ENCODE measurements around the gene IER3. TPM values are rescaled to one million over a fixed set of nuclear protein-coding genes. Genes with fewer than 3 reads are reported as not detected.

The IER3 gene
- total and polyA plus RNA-seq, 9 of the 15 experiments (the other 6 are each of a cell fraction or from before 2014, with no cell fraction given) = 1.5 to 30.0 (median 11.5) TPM

GRCh38 chr6:30725713-30726505 is 18.4 kb downstream of the IER3 start (continued):
- 0 out of 2 replicates have a peak, but pooled peaks have one; percentile 17 for TF ChIP-seq HDAC6 (IDR thresholded peaks at IDR 0.05; ENCODE audit: low read depth, low read length)
- TF ChIP-seq PCBP1 (IDR thresholded peaks at IDR 0.05; ENCODE audit: low read depth, low read length, poor library complexity, severe bottlenecking) = no peak
- TF ChIP-seq RFX5 (IDR thresholded peaks at IDR 0.05; ENCODE audit: low read depth, low read length) = no peak
- TF ChIP-seq GTF3C2 (IDR thresholded peaks at IDR 0.05; ENCODE audit: borderline replicate concordance, extremely low read depth, insufficient read length) = no peak
- TF ChIP-seq PURB (CRISPR knock-in tag; IDR thresholded peaks at IDR 0.05; ENCODE audit: low read depth) = no peak
- peak; percentile 95 for TF ChIP-seq POLR2B (IDR thresholded peaks at IDR 0.05; ENCODE audit: low read depth, partially characterized antibody)
- TF ChIP-seq MTA3 (IDR thresholded peaks at IDR 0.05; ENCODE audit: borderline replicate concordance) = peak; percentile 90
- TF ChIP-seq ZNF77 (CRISPR knock-in tag; IDR thresholded peaks at IDR 0.05) = peak; percentile 92
- no peak for TF ChIP-seq ZNF431 (CRISPR knock-in tag; IDR thresholded peaks at IDR 0.05)
- peak; percentile 12; the same call in 1 of the 2 replicates for TF ChIP-seq PHTF2 (CRISPR knock-in tag; IDR thresholded peaks at IDR 0.05)
- no peak for TF ChIP-seq NONO (IDR thresholded peaks at IDR 0.05; ENCODE audit: low read depth in 2 of 2, low read length in 1 of 2)
- TF ChIP-seq XRCC5 (IDR thresholded peaks at IDR 0.05; ENCODE audit: low read depth, low read length) = no peak
- no peak for TF ChIP-seq ELF1 (tag; IDR thresholded peaks at IDR 0.05)
- no peak; the same call in 1 of the 2 replicates for TF ChIP-seq ZNF444 (CRISPR knock-in tag; IDR thresholded peaks at IDR 0.05)
- TF ChIP-seq CREM (IDR thresholded peaks at IDR 0.05; ENCODE audit: low read depth) = no peak
- no peak for TF ChIP-seq POLR3A (IDR thresholded peaks at IDR 0.05; ENCODE audit: borderline replicate concordance, extremely low read depth, insufficient read depth, insufficient read length)
- no peak for TF ChIP-seq E2F5 (CRISPR knock-in tag; IDR thresholded peaks at IDR 0.05)
- TF ChIP-seq CHD4 (IDR thresholded peaks at IDR 0.05; ENCODE audit: insufficient read depth, insufficient replicate concordance, low read depth, low read length, poor library complexity, severe bottlenecking) = no peak
- no peak for TF ChIP-seq ZBTB49 (CRISPR knock-in tag; IDR thresholded peaks at IDR 0.05; ENCODE audit: borderline replicate concordance)
- no peak for TF ChIP-seq NCOA4 (IDR thresholded peaks at IDR 0.05; ENCODE audit: partially characterized antibody)
